Bronchial epithelial cell (primary cell): ENCODE data around the gene PLAGL2. TPM values are rescaled to one million over a fixed set of nuclear protein-coding genes. Genes with fewer than 3 reads are reported as not detected.

ENCODE experiments used
- DNase-seq: peaks from one replicate; pipeline ENCODE4 v3.0.0-alpha.2; 2010; ENCODE audit warnings: low read depth
- FAIRE-seq: peaks from 2 replicates; lab custom pipeline; 2011; peaks lifted over from hg19 to GRCh38; lab: Jason Lieb, UNC
- H3K27me3 ChIP-seq: 2 replicates; pipeline ENCODE4 v1.5.1; 2011; ENCODE audit warnings: low read length; ENCODE audit not compliant: control insufficient read depth, insufficient read depth
- H3K36me3 ChIP-seq: 2 replicates; pipeline ENCODE4 v1.5.1; 2011; ENCODE audit warnings: low read length; ENCODE audit not compliant: control insufficient read depth, insufficient read depth
- H3K4me3 ChIP-seq: 2 replicates; pipeline ENCODE4 v1.5.1; 2011; ENCODE audit warnings: mild to moderate bottlenecking, low read depth, low read length, control low read depth
- CTCF ChIP-seq: IDR thresholded peaks from 2 replicates; pipeline ENCODE4 v1.5.1; 2011; ENCODE audit warnings: mild to moderate bottlenecking, moderate library complexity, low read length, control low read depth, inconsistent platforms; ENCODE audit not compliant: insufficient read depth, severe bottlenecking
- total RNA-seq: library from RNA; depleted of rRNA; stranded (reverse); fragments of >200 nt; gene quantifications from 2 replicates; pipeline ENCODE4 v1.2.1, GENCODE V29; 2014

Gene PLAGL2
- total RNA-seq, 1 donor from 2014 or later, result 2.6 TPM

GRCh38 chr20:32155017-32155981 is 52.2 kb downstream of the PLAGL2 start:
- H3K4me3 ChIP-seq, result no peak overlapping the region
- DNase-seq (peak; percentile 71), FAIRE-seq (no peak)
- H3K36me3 ChIP-seq, result peaks cover 41% of the 10 kb centered on the region
- H3K27me3 ChIP-seq, result no peaks in the 10 kb centered on the region
- peak; percentile 46 for TF ChIP-seq CTCF

DNA sequence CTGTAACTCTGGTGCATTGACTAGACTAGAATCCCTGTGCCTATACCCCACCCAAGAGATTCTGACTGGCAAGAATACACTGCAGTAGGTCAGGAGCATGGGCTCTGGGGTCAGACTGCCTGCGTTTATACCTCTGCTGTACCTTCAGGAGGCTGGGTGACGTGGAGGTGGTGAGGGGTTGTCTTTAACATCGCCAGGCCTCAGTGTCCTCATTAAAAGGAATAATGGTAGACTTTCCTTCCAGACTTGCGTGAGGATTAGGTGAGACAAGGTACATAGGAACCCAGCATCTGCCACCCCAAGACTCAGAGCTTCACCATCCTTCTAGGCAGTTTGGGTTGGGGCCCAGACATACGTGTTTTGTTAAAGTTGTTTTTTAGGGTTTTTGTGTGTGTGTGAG is 53.8 kb downstream of the PLAGL2 start:
- TF ChIP-seq CTCF, result no peak
- H3K27me3 ChIP-seq, result no peaks in the 10 kb centered on the region
- no peak overlapping the region for H3K4me3 ChIP-seq
- no peak for DNase-seq
- FAIRE-seq, result no peak
- peaks cover 39% of the 10 kb centered on the region for H3K36me3 ChIP-seq

DNA sequence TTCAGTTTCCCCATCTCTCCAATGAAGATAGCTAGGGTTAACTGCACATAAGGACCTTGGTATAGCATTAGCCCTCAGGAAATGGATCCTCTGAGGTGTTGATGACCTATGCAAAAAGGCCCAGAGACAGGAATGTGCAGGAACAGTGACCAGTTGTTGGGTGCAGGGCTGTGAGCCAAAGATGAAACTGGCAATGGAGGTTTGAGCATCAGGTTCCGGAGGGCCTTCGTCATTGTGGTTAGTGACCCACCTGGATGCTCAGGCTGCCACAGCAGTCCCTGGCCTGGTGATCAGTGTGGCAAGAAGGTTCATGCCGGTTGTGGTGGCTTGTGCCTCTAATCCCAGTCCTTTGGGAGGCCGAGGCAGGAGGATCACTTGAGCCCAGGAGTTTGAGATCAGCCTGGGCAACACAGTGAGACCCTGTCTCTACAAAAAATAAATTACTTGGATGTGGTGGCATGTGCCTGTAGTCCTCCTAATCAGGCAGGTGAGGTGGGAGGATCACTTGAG is 54.3 kb downstream of the PLAGL2 start:
- Histone ChIP-seq H3K27me3 (no peaks in the 10 kb centered on the region), H3K36me3 (peaks cover 36% of the 10 kb centered on the region), H3K4me3 (no peak overlapping the region)
- no peak for DNase-seq
- no peak for FAIRE-seq
- TF ChIP-seq CTCF, result no peak

GRCh38 chr20:32152421-32153155 is 55.0 kb downstream of the PLAGL2 start:
- Histone ChIP-seq H3K27me3 (no peaks in the 10 kb centered on the region), H3K36me3 (peaks cover 30% of the 10 kb centered on the region), H3K4me3 (no peak overlapping the region)
- FAIRE-seq (no peak), DNase-seq (no peak)
- no peak for TF ChIP-seq CTCF

DNA sequence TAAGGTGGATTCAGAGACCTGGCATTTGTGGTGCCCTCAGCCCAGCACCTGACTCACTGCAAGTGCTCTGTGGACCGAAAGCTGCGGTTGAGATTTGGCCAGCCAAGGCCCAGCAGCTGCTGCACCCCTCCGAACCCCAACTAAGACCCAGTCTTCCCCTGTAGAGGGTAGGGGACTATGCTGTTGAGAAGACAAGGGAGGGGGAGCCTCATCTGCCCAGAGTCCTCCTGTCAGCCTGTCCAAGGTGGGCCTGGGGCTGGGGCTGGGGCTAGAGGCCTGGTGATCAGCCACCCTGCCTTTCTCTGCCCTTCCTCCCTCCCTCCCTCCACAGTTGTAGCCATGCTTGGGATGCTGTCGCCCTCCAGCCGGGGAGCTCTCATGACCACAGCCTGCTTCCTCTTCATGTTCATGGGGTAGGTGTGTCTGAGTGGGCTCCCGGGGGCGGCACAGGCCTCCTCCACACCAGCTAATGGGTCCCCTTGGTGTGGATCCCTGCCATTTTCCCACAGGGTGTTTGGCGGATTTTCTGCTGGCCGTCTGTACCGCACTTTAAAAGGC is 57.2 kb downstream of the PLAGL2 start:
- Histone ChIP-seq H3K4me3 (no peak overlapping the region), H3K36me3 (peaks cover 31% of the 10 kb centered on the region)
- no peak for FAIRE-seq

More for the DNA sequence above, 57.2 kb downstream of the PLAGL2 start:
- no peaks in the 10 kb centered on the region for H3K27me3 ChIP-seq
- no peak for DNase-seq
- no peak for TF ChIP-seq CTCF
